22Rv1 (cell line): ENCODE measurements around the gene TMPRSS5.

Source experiments
- CTCF ChIP-seq: fragments of 450-650 bp; IDR thresholded peaks from 2 replicates; pipeline ENCODE4 v1.5.1; 2017; ENCODE audit warnings: mild to moderate bottlenecking
- ZFX ChIP-seq: fragments of 450-650 bp; IDR thresholded peaks from 2 replicates; pipeline ENCODE4 v1.6.1; 2017; ENCODE audit warnings: antibody characterized with exemption, borderline replicate concordance

DNA sequence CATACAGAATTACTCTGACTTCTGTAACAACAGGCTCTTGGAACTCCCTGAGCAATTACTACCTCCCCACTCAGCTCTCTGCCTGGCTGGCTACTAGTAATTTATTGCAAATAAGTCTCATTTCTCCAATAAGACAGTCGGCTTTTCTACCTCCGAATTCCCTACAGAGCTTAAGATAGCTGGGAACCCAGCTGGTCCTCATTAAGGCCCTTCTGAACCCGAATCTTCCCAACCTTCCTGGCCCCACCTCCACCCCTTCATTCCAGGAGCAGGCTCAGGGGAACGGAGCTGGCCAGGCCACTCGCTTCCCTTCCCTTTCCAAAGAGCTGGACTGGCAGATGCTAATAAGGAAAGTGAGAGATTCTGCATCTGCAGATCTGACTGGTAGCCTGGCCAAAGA lies 21.6 kb downstream of the TMPRSS5 start:
- TF ChIP-seq CTCF (no peak), ZFX (no peak)
